Adrenal gland (tissue), 5 donors: ENCODE data around the gene PDZRN3.

Experiments used
- POLR2A ChIP-seq, 2 donors: fragments of 450-650 bp; IDR thresholded peaks; one replicate each; pipeline ENCODE4 v1.6.1; 2017; ENCODE audit warnings: antibody characterized with exemption in 2 of 2, mild to moderate bottlenecking in 2 of 2, moderate library complexity in 1 of 2
- TF ChIP-seq, protein P1 (sequence below), 6 experiments: fragments of 450-650 bp in 4 of 6; fragments of 200-600 bp in 2 of 6; sonication (generic) in 1 of 6; IDR thresholded peaks; 1 replicate in 5 of 6; 2 replicates in 1 of 6; pipeline versions ENCODE4 v1.5.1 to v1.8.0; 2016 to 2021; ENCODE audit warnings: antibody characterized with exemption in 6 of 6, mild to moderate bottlenecking in 2 of 6, moderate library complexity in 1 of 6
- donor health status: DM: no; HTN: no; CAD: no.

DNA sequence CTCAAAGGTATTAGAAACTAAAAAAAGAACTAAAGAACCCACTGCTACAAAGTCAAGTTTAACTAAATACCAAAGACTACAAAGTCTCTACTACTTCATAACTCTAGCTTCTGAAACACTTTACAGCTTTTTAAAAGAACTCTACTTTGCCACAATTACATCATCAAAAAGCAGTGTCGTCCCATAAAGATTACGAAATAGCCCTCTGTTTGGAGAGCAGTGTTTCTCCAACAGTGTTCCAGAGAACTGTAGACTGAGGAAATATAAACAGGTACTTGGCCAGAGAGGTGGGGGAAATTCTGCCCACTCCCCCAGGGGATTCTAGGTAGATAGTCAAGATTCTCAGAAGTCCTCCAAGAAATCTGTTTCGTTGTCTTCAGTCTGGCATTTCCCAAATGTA lies 225.6 kb downstream of the PDZRN3 start:
- TF ChIP-seq, protein P1, sequence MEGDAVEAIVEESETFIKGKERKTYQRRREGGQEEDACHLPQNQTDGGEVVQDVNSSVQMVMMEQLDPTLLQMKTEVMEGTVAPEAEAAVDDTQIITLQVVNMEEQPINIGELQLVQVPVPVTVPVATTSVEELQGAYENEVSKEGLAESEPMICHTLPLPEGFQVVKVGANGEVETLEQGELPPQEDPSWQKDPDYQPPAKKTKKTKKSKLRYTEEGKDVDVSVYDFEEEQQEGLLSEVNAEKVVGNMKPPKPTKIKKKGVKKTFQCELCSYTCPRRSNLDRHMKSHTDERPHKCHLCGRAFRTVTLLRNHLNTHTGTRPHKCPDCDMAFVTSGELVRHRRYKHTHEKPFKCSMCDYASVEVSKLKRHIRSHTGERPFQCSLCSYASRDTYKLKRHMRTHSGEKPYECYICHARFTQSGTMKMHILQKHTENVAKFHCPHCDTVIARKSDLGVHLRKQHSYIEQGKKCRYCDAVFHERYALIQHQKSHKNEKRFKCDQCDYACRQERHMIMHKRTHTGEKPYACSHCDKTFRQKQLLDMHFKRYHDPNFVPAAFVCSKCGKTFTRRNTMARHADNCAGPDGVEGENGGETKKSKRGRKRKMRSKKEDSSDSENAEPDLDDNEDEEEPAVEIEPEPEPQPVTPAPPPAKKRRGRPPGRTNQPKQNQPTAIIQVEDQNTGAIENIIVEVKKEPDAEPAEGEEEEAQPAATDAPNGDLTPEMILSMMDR (IDR thresholded peaks at IDR 0.05) = no peak
- no peak for TF ChIP-seq POLR2A (IDR thresholded peaks at IDR 0.05)
